HCT116 (cell line): ENCODE measurements around the gene LY86. TPM values are rescaled to one million over a fixed set of nuclear protein-coding genes. Genes with fewer than 3 reads are reported as not detected.

Experiments
- ATAC-seq: fragments of 200-7000 bp; cut with Tn5 transposase; 2 replicates; pipeline ENCODE4 v1.9.1; 2020; ENCODE audit warnings: mild to moderate bottlenecking, moderate library complexity
- BruUV-seq: library from RNA; stranded (reverse); fragments of 400-500 nt; replicated peaks from 2 replicates; lab custom pipeline; 2021; lab: Mats Ljungman, UMichigan
- CTCF ChIA-PET: fragments of 300-600 bp; sonication (Branson Sonifier 250); formaldehyde crosslinking; loops from one replicate; lab custom pipeline; 2021; ENCODE audit warnings: antibody characterized with exemption; lab: Charles Lee
- POLR2A ChIA-PET: fragments of 300-600, 350-600 bp; sonication (Branson Sonifier 250); formaldehyde crosslinking; loops from one replicate; lab custom pipeline; 2021; ENCODE audit warnings: antibody characterized with exemption; lab: Charles Lee
- RAD21 ChIA-PET, 2 experiments: fragments of 300-600 bp; sonication (Branson Sonifier 250); formaldehyde crosslinking; loops; one replicate each; lab custom pipeline; 2023; ENCODE audit warnings: low total read pairs in 2 of 2; ENCODE audit not compliant: uncharacterized antibody in 2 of 2, unreplicated experiment in 2 of 2, low non-redundant PET in 1 of 2; lab: Charles Lee
- DNase-seq: peaks from one replicate; pipeline ENCODE4 v3.0.0-alpha.2; 2010; ENCODE audit warnings: low read depth, low spot score
- H2AFZ ChIP-seq: fragments of 200-600 bp; shearing (Covaris generic), sonication (generic); 2 replicates; pipeline ENCODE4 v1.6.1; 2017; ENCODE audit warnings: low read depth, mixed run types, mixed read lengths, antibody characterized with exemption, low read length; ENCODE audit not compliant: poor library complexity, severe bottlenecking
- H3K27ac ChIP-seq: 2 replicates; pipeline ENCODE4 v1.5.1; 2012; ENCODE audit warnings: low read depth, low read length
- H3K27me3 ChIP-seq: fragments of 200-600 bp; sonication (generic); 2 replicates; pipeline ENCODE4 v1.6.1; 2016; ENCODE audit warnings: mixed run types, low read length, mixed read lengths; ENCODE audit not compliant: insufficient read depth
- H3K36me3 ChIP-seq, 2 experiments: fragments of 200-500 bp in 1 of 2; fragments of 200-600 bp in 1 of 2; sonication (Bioruptor generic) in 1 of 2; sonication (generic) in 1 of 2; 2 replicates each; pipeline versions ENCODE4 v1.5.1 to v1.6.1; 2014 to 2016; ENCODE audit warnings: low read length in 2 of 2, inconsistent platforms in 1 of 2, mixed read lengths in 1 of 2, mixed run types in 1 of 2; ENCODE audit not compliant: insufficient read depth in 2 of 2, control insufficient read depth in 1 of 2
- H3K4me1 ChIP-seq, 2 experiments: fragments of 200-600 bp in 1 of 2; sonication (generic) in 1 of 2; 2 replicates each; pipeline versions ENCODE4 v1.5.1 to v1.6.1; 2012 to 2017; ENCODE audit warnings: low read length in 2 of 2, inconsistent platforms in 1 of 2, mild to moderate bottlenecking in 1 of 2, mixed read lengths in 1 of 2, mixed run types in 1 of 2, moderate library complexity in 1 of 2; ENCODE audit not compliant: insufficient read depth in 2 of 2, control insufficient read depth in 1 of 2
- H3K4me2 ChIP-seq: fragments of 200-600 bp; sonication (generic); 2 replicates; pipeline ENCODE4 v1.6.1; 2017; ENCODE audit warnings: mixed run types, low read length, mixed read lengths
- H3K4me3 ChIP-seq, 2 experiments: fragments of 200-600 bp in 1 of 2; sonication (generic) in 1 of 2; replicated peaks in 1 of 2; 2 replicates each; pipeline ENCODE4 v1.5.1; 2011 to 2016; ENCODE audit warnings: low read length in 2 of 2, control low read depth in 1 of 2, low read depth in 1 of 2, mild to moderate bottlenecking in 1 of 2, mixed read lengths in 1 of 2, mixed run types in 1 of 2
- H3K79me2 ChIP-seq: fragments of 200-600 bp; sonication (generic); 2 replicates; pipeline ENCODE4 v1.6.1; 2017; ENCODE audit warnings: mild to moderate bottlenecking, mixed run types, low read length, moderate library complexity, mixed read lengths; ENCODE audit not compliant: insufficient read depth
- H3K9ac ChIP-seq: fragments of 200-600 bp; sonication (generic); 2 replicates; pipeline ENCODE4 v1.6.1; 2016; ENCODE audit warnings: low read length, mixed read lengths
- H3K9me2 ChIP-seq: fragments of 200-600 bp; sonication (generic), shearing (Covaris generic); 2 replicates; pipeline ENCODE4 v1.6.1; 2017; ENCODE audit warnings: mixed run types, mild to moderate bottlenecking, moderate library complexity; ENCODE audit not compliant: insufficient read depth
- H3K9me3 ChIP-seq, 2 experiments: fragments of 200-500 bp in 1 of 2; fragments of 200-600 bp in 1 of 2; sonication (Bioruptor generic) in 1 of 2; sonication (generic) in 1 of 2; 2 replicates each; pipeline ENCODE4 v1.6.1; 2014 to 2017; ENCODE audit warnings: low read length in 2 of 2, mixed read lengths in 2 of 2, inconsistent platforms in 1 of 2, low read depth in 1 of 2, mild to moderate bottlenecking in 1 of 2, mixed run types in 1 of 2, moderate library complexity in 1 of 2; ENCODE audit not compliant: control insufficient read depth in 1 of 2, insufficient read depth in 1 of 2
- H4K20me1 ChIP-seq: fragments of 200-600 bp; sonication (generic), shearing (Covaris generic); 2 replicates; pipeline ENCODE4 v1.6.1; 2017; ENCODE audit warnings: mixed run types, mild to moderate bottlenecking, moderate library complexity; ENCODE audit not compliant: insufficient read depth
- ATF3 ChIP-seq: IDR thresholded peaks from 2 replicates; pipeline ENCODE4 v1.6.1; 2012
- CBX3 ChIP-seq: IDR thresholded peaks from 2 replicates; pipeline ENCODE4 v1.6.1; 2012; ENCODE audit warnings: low read depth
- CEBPB ChIP-seq: IDR thresholded peaks from 2 replicates; pipeline ENCODE4 v1.6.1; 2012; ENCODE audit warnings: low read depth
- EGR1 ChIP-seq: IDR thresholded peaks from 2 replicates; pipeline ENCODE4 v1.6.1; 2012; ENCODE audit warnings: low read depth
- EZH2 ChIP-seq: fragments of 200-600 bp; sonication (generic); IDR thresholded peaks from 2 replicates; pipeline ENCODE4 v1.6.1; 2017; ENCODE audit warnings: antibody characterized with exemption, mixed run types
- EZH2phosphoT487 ChIP-seq: fragments of 200-600 bp; IDR thresholded peaks from 2 replicates; pipeline ENCODE4 v1.6.1; 2018; ENCODE audit warnings: antibody characterized with exemption, borderline replicate concordance
- MAX ChIP-seq: IDR thresholded peaks from 2 replicates; pipeline ENCODE4 v1.6.1; 2012
- POLR2A ChIP-seq: IDR thresholded peaks from 2 replicates; pipeline ENCODE4 v1.7.0; 2011; ENCODE audit warnings: borderline replicate concordance; ENCODE audit not compliant: insufficient read depth, insufficient read length; ENCODE audit errors: extremely low read depth
- REST ChIP-seq: IDR thresholded peaks from 2 replicates; pipeline ENCODE4 v1.6.1; 2012; ENCODE audit warnings: low read depth
- SIN3A ChIP-seq: IDR thresholded peaks from 2 replicates; pipeline ENCODE4 v1.6.1; 2012; ENCODE audit warnings: low read depth
- SP1 ChIP-seq: IDR thresholded peaks from 2 replicates; pipeline ENCODE4 v1.6.1; 2012; ENCODE audit warnings: low read depth
- TCF7L2 ChIP-seq: IDR thresholded peaks from 2 replicates; pipeline ENCODE4 v1.7.0; 2011; ENCODE audit warnings: borderline replicate concordance, inconsistent platforms; ENCODE audit not compliant: insufficient read depth, insufficient read length; ENCODE audit errors: extremely low read depth
- ZNF274 ChIP-seq: fragments of 200-500 bp; sonication (Bioruptor generic); IDR thresholded peaks from 2 replicates; pipeline ENCODE4 v1.6.1; 2014; ENCODE audit warnings: mild to moderate bottlenecking, low read depth, low read length, inconsistent platforms
- intact Hi-C: fragments of 100-400 bp; cut with micrococcal nuclease; formaldehyde crosslinking; loops from 2 replicates; pipeline ENCODE4 v1.10.0; 2022
- total RNA-seq: library from RNA; stranded (reverse); gene quantifications from one replicate; pipeline ENCODE4 v1.2.1, GENCODE V29; 2021; ENCODE audit not compliant: unreplicated experiment

The LY86 gene
- total RNA-seq, 1 experiment from 2014 or later, result not detected

- Histone ChIP-seq H3K9me3 (no peaks in the 10 kb centered on the region), H3K4me3 (no peak overlapping the region), H3K79me2 (no peaks in the 10 kb centered on the region), H3K9me2 (no peaks in the 10 kb centered on the region), H3K9ac (no peak overlapping the region), H4K20me1 (no peaks in the 10 kb centered on the region), H3K4me2 (no peak overlapping the region), H3K27me3 (peaks cover 6% of the 10 kb centered on the region; the same call in 1 of the 2 replicates), H3K4me1 (no peaks in the 10 kb centered on the region)
- no TSS peak for BruUV-seq
- no peak for ATAC-seq
- ChIA-PET POLR2A (no interaction called here), CTCF (no interaction called here), RAD21 (no interaction called here)
- DNase-seq, result no peak
- TF ChIP-seq TCF7L2, result no peak
- no peak for TF ChIP-seq SIN3A
- no peak for TF ChIP-seq EZH2phosphoT487
- TF ChIP-seq MAX, result no peak
- no peak for TF ChIP-seq CEBPB
- TF ChIP-seq SP1, result no peak
- no peak for TF ChIP-seq EZH2
- no peak for TF ChIP-seq EGR1
- TF ChIP-seq ZNF274, result no peak
- TF ChIP-seq REST, result no peak
- TF ChIP-seq POLR2A, result no peak
- no peak for TF ChIP-seq ATF3
- no peak for TF ChIP-seq CBX3
- TF ChIP-seq, all 23 proteins: peak for 0
- intact Hi-C loops, result no loop called here
- no peaks in the 10 kb centered on the region for H3K36me3 ChIP-seq
- H3K27ac ChIP-seq, result no peak overlapping the region
- H2AFZ ChIP-seq, result no peak overlapping the region
Measured at GRCh38 chr6:6604015-6604414, 15.5 kb downstream of the LY86 start.
